Heart right ventricle (tissue), 16 donors: Measurements from ENCODE around the gene RARG. TPM values are rescaled to one million over a fixed set of nuclear protein-coding genes. Genes with fewer than 3 reads are reported as not detected.
A peak's percentile ranks its signal among the peaks of the same experiment; 100 is the strongest.

Source experiments
- ATAC-seq, 8 donors: fragments of 200-7000 bp; cut with Tn5 transposase; one replicate each; pipeline ENCODE4 v1.9.1; 2020; ENCODE audit warnings: mild to moderate bottlenecking in 8 of 8, moderate library complexity in 8 of 8, moderate number of reproducible peaks in 1 of 8
- DNase-seq, 2 donors: peaks; one replicate each; pipeline ENCODE4 v3.0.0-alpha.2; 2020
- H3K27ac ChIP-seq, 10 donors: fragments of 200-600 bp; sonication (generic) in 2 of 10; one replicate each; pipeline versions ENCODE4 v1.5.0 to v1.8.0; 2020 to 2022; ENCODE audit warnings: mild to moderate bottlenecking in 3 of 10
- H3K27me3 ChIP-seq, 7 donors: fragments of 200-600 bp; one replicate each; pipeline ENCODE4 v1.8.0; 2021 to 2022; ENCODE audit warnings: mild to moderate bottlenecking in 2 of 7
- H3K36me3 ChIP-seq, 9 donors: fragments of 200-600 bp; sonication (generic) in 1 of 9; one replicate each; pipeline versions ENCODE4 v1.5.0 to v1.8.0; 2020 to 2022; ENCODE audit warnings: mild to moderate bottlenecking in 2 of 9
- H3K4me1 ChIP-seq, 9 donors: fragments of 200-600 bp; sonication (generic) in 1 of 9; one replicate each; pipeline versions ENCODE4 v1.5.0 to v1.8.0; 2020 to 2022; ENCODE audit warnings: mild to moderate bottlenecking in 4 of 9
- H3K4me3 ChIP-seq, 10 donors: fragments of 200-600 bp; sonication (generic) in 2 of 10; one replicate each; pipeline versions ENCODE4 v1.5.0 to v1.8.0; 2020 to 2022; ENCODE audit warnings: mild to moderate bottlenecking in 7 of 10, moderate library complexity in 2 of 10
- H3K9me3 ChIP-seq, 11 donors: fragments of 200-600 bp in 10 of 11; sonication (generic) in 2 of 11; one replicate each; pipeline versions ENCODE4 v1.5.0 to v1.8.0; 2013 to 2022; ENCODE audit warnings: mild to moderate bottlenecking in 2 of 11, control low read depth in 1 of 11, moderate library complexity in 1 of 11
- CTCF ChIP-seq, 9 donors: fragments of 200-600 bp; sonication (generic) in 2 of 9; IDR thresholded peaks; one replicate each; pipeline versions ENCODE4 v1.5.0 to v1.8.0; 2021 to 2022; ENCODE audit warnings: antibody characterized with exemption in 9 of 9, mild to moderate bottlenecking in 5 of 9, moderate library complexity in 1 of 9
- WGBS, 2 donors: extraction: QIAGEN DNeasy Blood & Tissue Kit; methylation state at CpG; one replicate each; pipeline ENCODE4 v1.1.7; 2013; ENCODE audit warnings: inconsistent platforms in 1 of 2; 5-methylcytosine and 5-hydroxymethylcytosine counted together
- intact Hi-C, 10 donors: fragments of 100-400 bp; cut with DNase I; formaldehyde crosslinking; loops; one replicate each; pipeline versions ENCODE4 v1.11.1 to v1.14.2; 2022
- polyA plus RNA-seq, 2 donors: library from polyadenylated mRNA; stranded (reverse); fragments of 200-250 nt; gene quantifications; one replicate each; pipeline ENCODE4 v1.2.3, GENCODE V29; 2013
- total RNA-seq, 10 donors: library from RNA; stranded (reverse); fragmentation: NEBNext Ultra II Directional in 3 of 10; extraction: Animal tissue kit (Norgen Biotek cat#: 25700) in 3 of 10; gene quantifications; one replicate each; pipeline versions ENCODE4 v1.2.1 to v1.2.4, GENCODE V29; 2021 to 2023
- donor health status: Arrhythmogenic right ventricular cardiomyopathy.
- donor health status: ischemic (EF 13 %, LVEDD 7.1; RV severe dilation, severe dysfunction).
- donor health status: healthy with polysubstance abuse.
- donor health status: DM: no; HTN: yes; CAD: no.
- donor health status: DM: no; HTN: no; CAD: no.
- donor health status: ischemic (EF 25% LVEDD 6.9; RV normal size, moderate dysfunction).
- donor health status: ischemic (EF 25% LVEDD 5.7; RV mildly dilated, moderate dysfunction).
- donor health status: healthy.
- donor health status: DM: yes; HTN: yes; CAD: no.
- donor health status: Ischemic cardiomyopathy.
- donor health status: ischemic (EF 35%, LVEDD 5.7; RV mildly dilated, moderate dysfunction).
- donor health status: nonischemic (EF 11% LVEDD 7.7; RV severe dilation, severe dysfunction).
- donor health status: DM: yes; HTN: yes; CAD: no.
- donor health status: PGD.
- donor health status: ischemic (EF 29% LVEDD 5.4; RV normal size, mild dysfunction).
- donor health status: nonischemic (EF 23%, LVEDD 6.1; RV moderate dilation, normal function).

The RARG gene
- total and polyA plus RNA-seq, 12 donors, result 7.0 to 21.7 (median 12.8) TPM

- H3K36me3 ChIP-seq, result peaks cover 0 to 53% (median 38%) of the 10 kb centered on the region in 9 donors
- peaks cover 13 to 77% (median 65%) of the 10 kb centered on the region in 9 donors for H3K4me1 ChIP-seq
- peak; percentile 56 to 84 (median 80) for ATAC-seq
- WGBS, 2 donors, result 37 to 47% methylated on average over 12 of the region's 12 CpGs
- H3K27me3 ChIP-seq, result no peaks in the 10 kb centered on the region
- peak overlapping the region in 9 of 10 donors; percentile 10 to 46 (median 39) for H3K4me3 ChIP-seq
- no peak for TF ChIP-seq CTCF (IDR thresholded peaks at IDR 0.05)
- H3K9me3 ChIP-seq, result no peaks in the 10 kb centered on the region
- intact Hi-C loops, result loop anchor here in 9 of 10 donors (1.0 to 5.0 kb wide), 6 partner anchors 36 to 73 kb away; partner anchors contain the start of gene ESPL1 (in 3 of the 9)
- H3K27ac ChIP-seq, result peak overlapping the region; percentile 70 to 100 (median 94)
- peak; percentile 80 to 93 for DNase-seq
These were observed 17.1 kb downstream of the RARG start for GRCh38 chr12:53214687-53215455.

DNA sequence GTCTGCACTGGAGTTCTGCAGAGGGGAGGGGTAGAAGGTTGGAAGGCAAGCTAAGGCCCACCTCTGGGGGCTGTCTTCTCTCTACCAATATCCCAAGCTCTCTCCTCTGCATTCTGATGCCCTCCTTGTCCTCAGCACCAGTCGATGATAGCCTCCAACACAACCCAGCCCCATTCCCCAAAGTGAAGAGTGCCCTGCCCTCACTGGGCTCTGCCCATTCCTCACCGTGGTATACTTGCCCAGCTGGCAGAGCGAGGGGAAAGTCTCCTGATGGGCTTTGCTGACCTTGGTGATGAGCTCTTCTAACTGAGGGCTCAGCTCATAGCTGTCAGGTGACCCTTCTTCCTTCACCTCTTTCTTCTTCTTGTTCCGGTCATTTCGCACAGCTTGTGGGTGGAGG lies 17.8 kb downstream of the RARG start:
- Histone ChIP-seq H3K9me3 (no peaks in the 10 kb centered on the region), H3K27me3 (no peaks in the 10 kb centered on the region), H3K36me3 (peaks cover 0 to 55% (median 38%) of the 10 kb centered on the region in 9 donors), H3K4me1 (peaks cover 13 to 74% (median 64%) of the 10 kb centered on the region in 9 donors), H3K4me3 (peak overlapping the region in 9 of 10 donors; percentile 10 to 46 (median 39)), H3K27ac (peak overlapping the region; percentile 70 to 100 (median 94))
- intact Hi-C loops, result loop anchor here in 8 of 10 donors (1.0 to 5.0 kb wide), 5 partner anchors 38 to 74 kb away; partner anchors contain the start of gene ESPL1 (in 3 of the 8)
- ATAC-seq (peak in 5 of 8 donors; percentile 10 to 41 (median 20)), DNase-seq (no peak)
- TF ChIP-seq CTCF (IDR thresholded peaks at IDR 0.05), result no peak
- 48 to 57% methylated on average over 5 of the region's 5 CpGs for WGBS, 2 donors

GRCh38 chr12:53213348-53213747 lies 18.7 kb downstream of the RARG start:
- Histone ChIP-seq H3K9me3 (no peaks in the 10 kb centered on the region), H3K4me1 (peaks cover 13 to 74% (median 63%) of the 10 kb centered on the region in 9 donors), H3K27ac (peak overlapping the region in 8 of 10 donors; percentile 78 to 100 (median 98)), H3K4me3 (peak overlapping the region in 7 of 10 donors; percentile 10 to 46 (median 41)), H3K27me3 (no peaks in the 10 kb centered on the region), H3K36me3 (peaks cover 0 to 55% (median 38%) of the 10 kb centered on the region in 9 donors)
- ATAC-seq (peak; percentile 72 to 86 (median 80)), DNase-seq (peak; percentile 84 to 89)
- WGBS, 2 donors, result 8 to 11% methylated on average over 14 of the region's 14 CpGs
- peak; percentile 93 to 98 (median 95) for TF ChIP-seq CTCF (IDR thresholded peaks at IDR 0.05)
- intact Hi-C loops, result loop anchor here in 9 of 10 donors (1.0 to 5.0 kb wide), 7 partner anchors 39 to 108 kb away; partner anchors contain the start of genes ESPL1 (in 3 of the 9) and AAAS (in 1 of the 9)

GRCh38 chr12:53212931-53213330 lies 19.1 kb downstream of the RARG start:
- WGBS, 2 donors, result 48 to 50% methylated on average over 12 of the region's 12 CpGs
- intact Hi-C loops, result loop anchor here in 9 of 10 donors (1.0 to 5.0 kb wide), 7 partner anchors 39 to 108 kb away; partner anchors contain the start of genes ESPL1 (in 3 of the 9) and AAAS (in 1 of the 9)
- peaks cover 0 to 55% (median 38%) of the 10 kb centered on the region in 9 donors for H3K36me3 ChIP-seq
- peak overlapping the region in 5 of 10 donors; percentile 26 to 46 (median 41) for H3K4me3 ChIP-seq
- no peak for TF ChIP-seq CTCF (IDR thresholded peaks at IDR 0.05)
- H3K4me1 ChIP-seq, result peaks cover 13 to 74% (median 63%) of the 10 kb centered on the region in 9 donors
- H3K27ac ChIP-seq, result peak overlapping the region in 4 of 10 donors; percentile 20 to 100 (median 99)
- DNase-seq (no peak), ATAC-seq (no peak)
- no peaks in the 10 kb centered on the region for H3K9me3 ChIP-seq
- no peaks in the 10 kb centered on the region for H3K27me3 ChIP-seq
